Fibroblast of villous mesenchyme (primary cell): ENCODE data around the gene GPR156. TPM values are rescaled to one million over a fixed set of nuclear protein-coding genes. Genes with fewer than 3 reads are reported as not detected.
"Not testable (repeated sequence)": the region's sequence is repeated elsewhere in the genome, so short reads cannot be mapped to it uniquely, and the experiment has no call there.

Source experiments
- DNase-seq: peaks from one replicate; pipeline ENCODE4 v3.0.0-alpha.2; 2010; ENCODE audit warnings: low read depth
- H3K4me3 ChIP-seq: 2 replicates; pipeline ENCODE4 v1.5.1; 2011; ENCODE audit warnings: low read depth, mild to moderate bottlenecking, low read length
- CTCF ChIP-seq: IDR thresholded peaks from 2 replicates; pipeline ENCODE4 v1.5.1; 2012; ENCODE audit warnings: low read depth, mild to moderate bottlenecking, low read length; ENCODE audit not compliant: insufficient read depth
- total RNA-seq: library from RNA; depleted of rRNA; stranded (reverse); fragments of >200 nt; gene quantifications from 2 replicates; pipeline ENCODE4 v1.2.3, GENCODE V29; 2012

The GPR156 gene
- total RNA-seq, 1 donor = 0.43 TPM

GRCh38 chr3:120157681-120158080 lies 127.3 kb downstream of the GPR156 start:
- no peak for TF ChIP-seq CTCF
- H3K4me3 ChIP-seq = no peak overlapping the region
- no peak for DNase-seq

- no peak for DNase-seq
- H3K4me3 ChIP-seq = no peak overlapping the region
- no peak for TF ChIP-seq CTCF
These were observed 127.9 kb downstream of the GPR156 start for GRCh38 chr3:120157113-120157512.

GRCh38 chr3:120156699-120157098 lies 128.3 kb downstream of the GPR156 start:
- peak; percentile 29 for DNase-seq
- TF ChIP-seq CTCF = no peak
- H3K4me3 ChIP-seq = no peak overlapping the region

- DNase-seq, H3K4me3 ChIP-seq: not testable (repeated sequence)
These were observed 129.3 kb downstream of the GPR156 start for GRCh38 chr3:120155694-120156093.

GRCh38 chr3:120155108-120155507 lies 129.9 kb downstream of the GPR156 start:
- TF ChIP-seq CTCF = no peak
- no peak overlapping the region for H3K4me3 ChIP-seq
- DNase-seq = no peak

- H3K4me3 ChIP-seq = no peak overlapping the region
These were observed 131.7 kb downstream of the GPR156 start for GRCh38 chr3:120153294-120153693.

GRCh38 chr3:120151791-120152190 lies 133.2 kb downstream of the GPR156 start:
- no peak for TF ChIP-seq CTCF
- DNase-seq = no peak
- H3K4me3 ChIP-seq = no peak overlapping the region

More at GRCh38 chr3:120153294-120153693, 131.7 kb downstream of the GPR156 start:
- TF ChIP-seq CTCF = no peak
- DNase-seq = peak; percentile 81
